Hair follicle dermal papilla cell (primary cell): ENCODE measurements around the gene HHIP. TPM values are rescaled to one million over a fixed set of nuclear protein-coding genes. Genes with fewer than 3 reads are reported as not detected.

Source experiments
- small RNA-seq: library from RNA; depleted of rRNA; stranded (forward); fragments of <200 nt; gene quantifications from one replicate; pipeline ENCODE3, GENCODE V24; 2012
- total RNA-seq: library from RNA; depleted of rRNA; stranded (reverse); fragments of >200 nt; gene quantifications from 2 replicates; pipeline ENCODE4 v1.2.3, GENCODE V29; 2012

Gene HHIP, protein sequence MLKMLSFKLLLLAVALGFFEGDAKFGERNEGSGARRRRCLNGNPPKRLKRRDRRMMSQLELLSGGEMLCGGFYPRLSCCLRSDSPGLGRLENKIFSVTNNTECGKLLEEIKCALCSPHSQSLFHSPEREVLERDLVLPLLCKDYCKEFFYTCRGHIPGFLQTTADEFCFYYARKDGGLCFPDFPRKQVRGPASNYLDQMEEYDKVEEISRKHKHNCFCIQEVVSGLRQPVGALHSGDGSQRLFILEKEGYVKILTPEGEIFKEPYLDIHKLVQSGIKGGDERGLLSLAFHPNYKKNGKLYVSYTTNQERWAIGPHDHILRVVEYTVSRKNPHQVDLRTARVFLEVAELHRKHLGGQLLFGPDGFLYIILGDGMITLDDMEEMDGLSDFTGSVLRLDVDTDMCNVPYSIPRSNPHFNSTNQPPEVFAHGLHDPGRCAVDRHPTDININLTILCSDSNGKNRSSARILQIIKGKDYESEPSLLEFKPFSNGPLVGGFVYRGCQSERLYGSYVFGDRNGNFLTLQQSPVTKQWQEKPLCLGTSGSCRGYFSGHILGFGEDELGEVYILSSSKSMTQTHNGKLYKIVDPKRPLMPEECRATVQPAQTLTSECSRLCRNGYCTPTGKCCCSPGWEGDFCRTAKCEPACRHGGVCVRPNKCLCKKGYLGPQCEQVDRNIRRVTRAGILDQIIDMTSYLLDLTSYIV
- under 0.01 TPM in 2 replicates for total RNA-seq

GRCh38 chr4:144645631-144646522 lies at the start of gene HHIP:
Gene HHIP (plus strand): TSS chr4:144646156. CDS start chr4:144646676, 520 bp downstream.

Small RNA genes lying within 50 kb of the gene (small RNA-seq; reads per million reads assigned to genes)
- gene RF02271: not detected
